ENCODE data around the gene NPIPB6. TPM values are rescaled to one million over a fixed set of nuclear protein-coding genes. Genes with fewer than 3 reads are reported as not detected.

The NPIPB6 gene
- total RNA-seq, 4 donors from 2014 or later, result 11.4 to 20.6 (median 16.8) TPM; not detected in 1

DNA sequence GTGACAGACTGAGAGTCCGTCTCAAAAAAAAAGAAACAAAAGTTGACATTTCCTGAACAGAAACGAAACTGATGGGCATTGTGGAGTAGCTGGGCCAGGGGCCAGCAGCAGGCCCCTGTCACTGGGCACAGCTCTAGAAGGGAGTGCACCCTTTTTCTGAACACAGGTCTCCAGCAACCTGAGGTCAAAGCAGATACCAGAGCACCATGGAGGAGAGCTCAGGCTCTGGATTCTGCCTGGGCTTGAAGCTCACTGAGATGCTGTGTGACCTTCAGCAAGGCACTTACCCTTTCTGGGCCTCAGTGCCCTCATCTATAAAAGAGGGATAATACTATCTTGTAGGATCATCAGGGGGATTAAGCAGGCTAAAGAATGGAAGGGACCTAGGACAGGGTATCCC is 66.0 kb downstream of the NPIPB6 start:
- Histone ChIP-seq H3K9me3 (no peaks in the 10 kb centered on the region), H3K4me3 (no peak overlapping the region), H3K27me3 (peaks cover 0 to 5% of the 10 kb centered on the region in 2 donors), H3K4me1 (peaks cover 0 to 12% (median 8%) of the 10 kb centered on the region in 4 donors), H3K36me3 (no peaks in the 10 kb centered on the region), H3K27ac (no peak overlapping the region)
- no peak for DNase-seq
- TF ChIP-seq CTCF (IDR thresholded peaks at IDR 0.05) (no peak), POLR2A (IDR thresholded peaks at IDR 0.05) (no peak)

GRCh38 chr16:28295276-28295675 is 68.0 kb downstream of the NPIPB6 start:
- DNase-seq, result no peak
- no peaks in the 10 kb centered on the region for H3K9me3 ChIP-seq
- H3K4me1 ChIP-seq, result peaks cover 0 to 18% (median 8%) of the 10 kb centered on the region in 4 donors
- H3K4me3 ChIP-seq, result no peak overlapping the region
- TF ChIP-seq CTCF (IDR thresholded peaks at IDR 0.05) (no peak), POLR2A (IDR thresholded peaks at IDR 0.05) (no peak)
- H3K27ac ChIP-seq, result no peak overlapping the region
- H3K36me3 ChIP-seq, result no peaks in the 10 kb centered on the region
- H3K27me3 ChIP-seq, result peaks cover 0 to 5% of the 10 kb centered on the region in 2 donors

GRCh38 chr16:28294201-28294600 is 69.1 kb downstream of the NPIPB6 start:
- peaks cover 0 to 5% of the 10 kb centered on the region in 2 donors for H3K27me3 ChIP-seq
- TF ChIP-seq CTCF (IDR thresholded peaks at IDR 0.05) (no peak), POLR2A (IDR thresholded peaks at IDR 0.05) (no peak)

GRCh38 chr16:28293601-28293960 is 69.7 kb downstream of the NPIPB6 start:
- H3K4me3 ChIP-seq, result peak overlapping the region; percentile 49 to 73 (median 68)
- peaks cover 0 to 5% of the 10 kb centered on the region in 2 donors for H3K27me3 ChIP-seq
- peaks cover 0 to 18% (median 8%) of the 10 kb centered on the region in 4 donors for H3K4me1 ChIP-seq
- no peaks in the 10 kb centered on the region for H3K9me3 ChIP-seq
- H3K27ac ChIP-seq, result no peak overlapping the region
- no peaks in the 10 kb centered on the region for H3K36me3 ChIP-seq
- TF ChIP-seq POLR2A (IDR thresholded peaks at IDR 0.05), result no peak
- TF ChIP-seq CTCF (IDR thresholded peaks at IDR 0.05), result no peak
- no peak for DNase-seq

More at GRCh38 chr16:28294201-28294600, 69.1 kb downstream of the NPIPB6 start:
- H3K4me3 ChIP-seq, result no peak overlapping the region
- H3K4me1 ChIP-seq, result peaks cover 0 to 18% (median 8%) of the 10 kb centered on the region in 4 donors
- H3K9me3 ChIP-seq, result no peaks in the 10 kb centered on the region
- H3K27ac ChIP-seq, result no peak overlapping the region
- no peaks in the 10 kb centered on the region for H3K36me3 ChIP-seq
- no peak for DNase-seq

DNA sequence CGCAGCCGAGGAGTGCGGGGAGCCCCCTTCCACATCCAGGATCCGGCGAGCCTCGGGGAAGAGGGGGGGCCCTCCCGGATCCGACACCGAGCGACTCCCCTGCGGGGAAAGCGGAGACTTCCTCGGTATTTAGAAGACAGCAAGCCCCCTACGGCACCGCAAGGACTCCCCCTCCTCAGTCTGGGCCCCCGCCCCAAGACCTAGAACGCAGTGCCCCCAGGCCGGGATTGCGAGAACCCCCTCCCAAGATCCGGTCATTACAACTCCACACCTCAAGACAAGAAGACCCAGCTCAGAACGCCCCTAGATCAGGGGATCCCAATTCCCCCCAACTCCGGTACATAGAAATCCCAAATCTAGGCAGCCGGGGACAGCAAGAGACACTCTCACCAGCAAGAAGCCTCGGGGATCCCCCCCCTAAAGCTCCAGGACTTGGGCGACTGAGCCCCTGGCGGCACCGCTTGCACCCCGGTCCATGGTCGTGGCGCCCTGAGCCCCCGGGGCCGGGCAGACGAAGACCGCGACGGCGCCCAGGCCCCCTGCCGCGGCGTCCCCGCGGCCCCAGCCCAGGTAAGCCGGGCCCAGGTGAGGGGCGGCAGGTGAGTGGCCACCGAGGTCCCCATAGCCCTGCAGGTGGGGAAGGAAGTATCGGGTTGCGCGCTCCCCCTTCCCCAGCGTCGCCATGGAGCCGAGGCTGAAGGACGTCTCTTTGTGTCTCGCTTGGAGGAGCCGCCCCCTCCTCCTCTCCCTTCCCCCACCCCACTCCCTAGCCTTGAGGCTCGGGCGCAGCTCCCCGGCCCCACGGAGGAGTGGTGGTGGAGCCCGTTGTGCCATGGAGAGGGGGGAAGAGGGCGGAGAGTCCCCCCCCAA is 70.3 kb downstream of the NPIPB6 start:
- Histone ChIP-seq H3K27ac (peak overlapping the region in 1 of 4 donors; percentile 74), H3K27me3 (peaks cover 0 to 5% of the 10 kb centered on the region in 2 donors), H3K36me3 (no peaks in the 10 kb centered on the region), H3K9me3 (no peaks in the 10 kb centered on the region), H3K4me3 (peak overlapping the region; percentile 49 to 73 (median 68)), H3K4me1 (peaks cover 0 to 18% (median 8%) of the 10 kb centered on the region in 4 donors)
- no peak for DNase-seq
- no peak for TF ChIP-seq POLR2A (IDR thresholded peaks at IDR 0.05)
- TF ChIP-seq CTCF (IDR thresholded peaks at IDR 0.05), result no peak

Small RNA genes within 50 kb of the gene (small RNA-seq; reads per million reads assigned to genes)
- 0 reads per million in 2 donors for gene AC138904.2
- gene MIR6862-1, result 0 reads per million in 2 donors

Other genes with a start within 250 kb of the NPIPB6 start
- 100 to 1,000 TPM in 3 of 4 donors, 10 to 100 TPM in 1; 94.7 to 272 (median 130) TPM for gene XPO6, start 151.5 kb downstream of the NPIPB6 start, total RNA-seq
- 1 to 10 TPM in 2 of 4 donors, under 1 TPM in 2; 0.35 to 2.5 (median 1.3) TPM for gene SBK1, start 71.0 kb downstream of the NPIPB6 start, total RNA-seq
- gene EIF3CL, start 40.3 kb upstream of the NPIPB6 start, total RNA-seq, result 100 to 1,000 TPM; 146 to 217 (median 216) TPM
- not detected for gene NPIPB7, start 108.8 kb upstream of the NPIPB6 start, total RNA-seq
- gene CLN3, start 128.6 kb upstream of the NPIPB6 start, total RNA-seq, result 10 to 100 TPM; 47.0 to 83.6 (median 73.3) TPM
- 10 to 100 TPM; 11.9 to 25.2 (median 14.6) TPM for gene APOBR, start 131.1 kb upstream of the NPIPB6 start, total RNA-seq
- not detected for gene IL27, start 143.3 kb upstream of the NPIPB6 start, total RNA-seq
- 10 to 100 TPM in 1 of 4 donors, 1 to 10 TPM in 3; 1.6 to 11.9 (median 6.3) TPM for gene NUPR1, start 175.5 kb upstream of the NPIPB6 start, total RNA-seq
- 100 to 1,000 TPM in 1 of 4 donors, 10 to 100 TPM in 3; 27.3 to 117 (median 45.6) TPM for gene SGF29, start 190.4 kb upstream of the NPIPB6 start, total RNA-seq
- 100 to 1,000 TPM in 3 of 4 donors, 10 to 100 TPM in 1; 26.4 to 241 (median 178) TPM for gene SULT1A2, start 233.5 kb upstream of the NPIPB6 start, total RNA-seq
- gene SULT1A1, start 246.5 kb upstream of the NPIPB6 start, total RNA-seq, result 100 to 1,000 TPM; 120 to 959 (median 337) TPM